EL (cell line): ENCODE results near the gene ATXN10.
"Not testable (repeated sequence)": the region's sequence is repeated elsewhere in the genome, so short reads cannot be mapped to it uniquely, and the experiment has no call there.

ENCODE experiments used
- DNase-seq: peaks from one replicate; pipeline ENCODE4 v3.0.0-alpha.2; 2016

ATXN10 gene

DNA sequence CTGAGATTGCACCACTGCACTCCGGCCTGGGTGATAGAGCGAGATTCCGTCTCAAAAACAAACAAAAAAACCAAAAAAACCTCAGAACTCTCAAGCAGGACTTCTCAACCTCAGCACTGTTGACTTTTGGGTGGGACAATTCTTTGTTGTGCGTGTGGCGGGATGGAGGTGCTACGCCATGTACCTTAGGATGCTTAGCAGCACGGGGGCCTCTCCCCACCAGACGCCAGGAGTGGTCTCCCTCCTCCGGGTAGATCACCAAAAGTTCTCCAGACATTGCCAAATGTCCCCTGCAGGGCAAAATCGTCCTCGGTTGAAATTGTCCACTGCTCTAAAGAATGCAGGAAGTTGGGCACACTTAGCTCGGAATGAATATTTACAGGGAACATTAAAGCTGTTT, 26.9 kb upstream of the ATXN10 start:
- DNase-seq: no peak

- DNase-seq: no peak
Measured at GRCh38 chr22:45645150-45645525, 26.5 kb upstream of the ATXN10 start.

DNA sequence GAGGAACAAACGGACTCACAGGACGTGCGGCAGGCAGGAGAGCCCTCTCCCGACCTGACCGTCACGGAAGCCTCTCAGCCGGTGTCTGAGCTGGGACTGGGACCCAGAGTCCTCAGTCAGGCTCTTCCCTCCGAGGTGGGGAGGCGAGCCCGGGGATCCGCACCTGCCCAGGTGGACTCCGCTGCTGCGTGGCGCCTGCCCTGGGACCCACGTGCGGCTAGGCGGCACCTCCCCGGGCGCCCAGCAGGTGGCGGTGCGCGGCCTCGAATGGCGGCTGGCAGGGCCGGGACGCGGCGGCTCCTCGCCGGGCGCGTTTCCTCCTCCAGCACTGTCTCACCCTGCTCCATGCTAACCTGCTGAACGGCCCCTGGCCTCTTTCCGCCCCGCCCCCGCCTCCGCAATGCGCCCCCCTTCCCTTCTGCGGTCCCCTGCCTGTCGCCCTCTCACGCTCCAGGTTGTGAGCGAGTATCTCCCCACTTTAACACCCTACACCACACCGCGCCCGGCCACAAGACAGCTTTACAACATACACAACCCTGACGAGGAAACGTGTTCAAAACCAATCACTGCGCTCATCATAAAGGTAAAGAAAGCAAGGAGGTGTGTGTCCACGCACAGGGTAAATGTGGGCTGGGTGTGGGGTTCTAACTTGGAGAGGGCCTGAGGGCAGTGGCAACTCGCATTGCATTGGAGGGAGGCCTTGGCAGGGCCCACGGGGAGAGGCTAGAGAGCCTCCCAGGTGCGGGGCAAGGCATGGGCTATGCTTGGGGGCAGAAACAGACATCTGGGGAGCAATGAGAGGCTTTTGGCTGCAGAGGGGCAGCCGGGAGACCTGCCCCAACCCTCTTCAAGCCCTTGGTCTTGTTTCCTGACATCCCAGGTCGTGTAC, 25.9 kb upstream of the ATXN10 start:
- peak; percentile 57 for DNase-seq

DNA sequence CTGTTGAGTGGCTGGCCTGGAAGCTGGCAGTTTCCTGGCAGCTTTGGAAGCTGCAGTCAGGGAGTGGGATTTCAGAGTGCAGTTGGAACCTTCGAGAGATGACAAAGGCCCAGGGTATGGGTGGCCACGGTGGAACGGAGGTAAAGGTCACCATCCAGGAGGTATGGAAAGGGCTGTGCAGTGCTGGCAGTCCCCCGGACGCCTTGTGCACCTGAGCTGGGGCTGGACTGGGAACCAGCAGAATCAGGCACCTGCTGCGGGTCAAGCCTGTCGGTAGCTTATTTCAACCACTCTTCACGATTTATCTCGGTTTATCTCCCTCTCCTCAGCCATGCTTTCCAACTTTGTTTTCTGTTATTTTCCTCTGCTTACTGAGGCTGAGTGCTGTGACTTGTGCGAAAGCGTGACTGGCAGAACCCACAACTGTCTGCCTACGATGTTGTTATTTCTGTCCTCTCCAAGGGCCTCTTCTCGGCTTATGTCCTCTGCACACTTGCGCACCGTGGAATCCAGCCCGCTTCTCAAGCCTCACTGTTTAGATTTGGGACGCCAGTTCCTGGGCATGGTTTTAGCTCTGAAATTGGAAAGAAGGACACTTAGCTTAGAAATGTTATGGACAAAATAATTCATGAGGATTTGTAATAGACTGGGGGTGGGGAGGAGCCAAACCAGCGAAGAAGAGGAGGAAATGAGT, 24.0 kb upstream of the ATXN10 start:
- no peak for DNase-seq

- DNase-seq: no peak
Measured at GRCh38 chr22:45648301-45649117, 23.1 kb upstream of the ATXN10 start.

DNA sequence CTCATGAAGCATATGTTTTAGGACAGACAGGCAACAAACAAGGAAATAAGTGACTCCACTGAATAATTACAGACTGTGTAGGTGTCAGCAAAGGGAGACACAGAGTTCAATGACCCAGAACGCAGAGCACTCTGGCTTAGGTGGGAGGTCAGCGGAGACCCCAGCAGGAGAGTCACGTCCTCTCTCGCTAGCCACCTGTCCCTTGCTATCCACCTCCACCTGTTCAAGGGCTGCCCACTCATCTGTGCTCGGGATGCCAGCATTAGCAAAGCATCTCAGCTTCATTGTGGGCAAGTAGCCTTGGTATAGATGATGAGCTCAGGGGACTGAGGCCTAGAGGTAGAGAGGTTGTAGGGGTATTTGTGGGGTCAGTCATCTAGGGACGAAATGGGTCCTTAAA, 21.8 kb upstream of the ATXN10 start:
- DNase-seq: no peak

GRCh38 chr22:45650721-45651120, 20.9 kb upstream of the ATXN10 start:
- DNase-seq: no peak

- DNase-seq: no peak
Measured at GRCh38 chr22:45651931-45652528, 19.6 kb upstream of the ATXN10 start.

DNA sequence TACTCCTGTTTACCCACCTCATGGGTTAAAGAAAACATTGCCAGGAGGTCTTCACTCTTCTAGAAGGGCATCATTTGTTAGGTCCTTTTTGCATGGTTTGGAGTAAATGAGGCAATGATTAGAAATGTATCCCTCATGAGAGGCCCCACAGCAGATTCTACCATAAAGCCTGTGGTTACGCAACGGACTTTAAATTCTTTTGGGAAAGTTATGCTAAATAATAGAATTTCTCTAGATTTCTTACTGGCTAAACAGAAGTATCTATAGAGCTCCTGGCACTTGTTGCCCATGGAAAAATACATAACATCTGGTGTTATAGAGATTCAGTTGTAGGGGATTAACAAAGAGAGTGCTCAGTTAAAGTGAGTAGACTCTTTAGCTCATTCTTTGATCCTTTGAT, 15.1 kb upstream of the ATXN10 start:
- no peak for DNase-seq

- DNase-seq: no peak
Measured at GRCh38 chr22:45657701-45658100, 13.9 kb upstream of the ATXN10 start.

DNA sequence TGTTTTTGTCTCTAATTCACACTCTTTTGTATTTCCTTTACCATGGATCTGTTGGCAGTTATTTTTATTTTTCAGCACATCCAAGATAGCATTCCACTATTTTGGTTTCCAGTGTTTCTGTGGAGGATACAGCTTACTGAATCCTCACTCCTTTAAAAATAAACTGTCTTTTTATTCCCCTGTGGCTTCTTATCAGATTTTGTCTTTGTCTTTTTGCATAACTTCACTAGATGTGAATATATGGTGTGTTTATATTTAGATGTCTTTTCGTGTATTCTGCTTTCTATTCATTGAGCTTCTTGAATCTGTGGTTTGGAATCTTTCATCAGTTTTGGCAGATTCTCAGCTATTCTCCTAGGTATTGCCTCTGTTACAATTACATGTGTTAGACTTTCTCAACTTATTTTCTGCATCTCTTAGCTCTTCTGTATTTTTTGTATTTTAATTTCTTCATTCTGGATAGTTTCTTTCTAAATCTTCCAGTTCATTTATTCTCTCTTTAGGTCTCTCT, 7.4 kb upstream of the ATXN10 start:
- no peak for DNase-seq

DNA sequence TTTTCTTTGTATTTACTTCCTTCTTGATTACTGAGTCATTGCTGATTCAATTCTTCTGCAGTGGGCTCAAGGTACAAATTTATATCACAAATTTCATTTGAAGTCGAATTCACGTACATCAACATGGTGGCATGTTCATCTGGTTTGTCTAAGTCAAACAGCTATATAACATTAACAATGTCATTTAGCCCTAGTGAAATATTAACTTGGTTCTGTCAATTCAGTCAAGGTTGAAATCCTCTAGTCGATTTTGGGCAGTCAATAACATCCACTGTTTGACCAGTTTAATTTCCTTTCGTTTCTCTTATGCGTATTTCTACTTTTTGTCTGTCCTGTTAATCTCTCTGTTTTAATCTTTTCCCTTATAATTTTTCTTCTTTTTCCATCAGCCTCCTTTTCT, 4.1 kb upstream of the ATXN10 start:
- DNase-seq: no peak

- DNase-seq: not testable (repeated sequence)
Measured at GRCh38 chr22:45670363-45670762, 1.3 kb upstream of the ATXN10 start.

GRCh38 chr22:45670981-45671782, 452 bp upstream of the ATXN10 start:
- no peak for DNase-seq

DNA sequence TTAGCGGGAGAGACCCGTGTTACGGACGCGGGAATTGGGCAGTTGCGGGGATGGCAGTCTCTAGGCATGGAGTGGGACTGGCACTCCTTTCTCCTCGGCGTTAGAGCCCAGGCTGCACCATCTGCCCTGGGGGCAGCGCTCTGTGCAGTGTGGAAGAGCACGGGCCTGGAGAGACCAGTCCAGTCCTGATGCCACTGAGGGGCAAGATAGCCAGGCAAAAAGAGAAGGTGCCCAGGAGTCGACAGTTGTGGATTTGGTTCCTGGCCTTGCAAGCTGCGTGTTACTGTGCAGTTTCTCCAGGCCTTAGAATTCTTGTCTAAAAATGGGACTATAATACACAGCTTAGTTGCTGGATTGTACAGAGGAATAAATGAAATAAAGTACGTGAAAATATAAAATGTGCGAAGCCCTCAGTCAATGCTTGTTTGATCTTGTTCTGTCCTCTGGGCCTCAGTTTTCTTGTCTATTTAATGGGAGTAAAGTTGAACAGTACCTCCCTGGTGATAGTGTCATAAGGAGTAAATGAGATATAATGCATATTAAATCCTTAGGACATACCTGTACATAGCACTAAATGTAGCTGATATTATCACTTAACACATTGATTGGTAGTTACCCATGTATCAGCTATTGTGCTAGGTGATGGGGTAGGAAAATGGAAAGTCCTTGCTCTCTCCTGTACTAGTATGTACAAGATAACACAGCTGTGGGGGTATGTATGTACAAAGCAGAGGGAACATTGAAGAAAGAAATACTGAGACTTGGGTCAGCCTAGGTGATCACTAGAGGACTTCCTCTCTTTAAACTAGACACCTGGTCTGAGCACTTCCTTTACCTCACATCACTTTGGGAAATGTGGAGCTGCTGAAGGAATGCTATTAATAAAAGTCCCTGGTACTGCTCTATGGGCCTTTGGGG, 1.2 kb downstream of the ATXN10 start:
- DNase-seq: peak; percentile 22

GRCh38 chr22:45673482-45674175, 2.0 kb downstream of the ATXN10 start:
- no peak for DNase-seq

- DNase-seq: no peak
Measured at GRCh38 chr22:45676024-45676423, 4.4 kb downstream of the ATXN10 start.

DNA sequence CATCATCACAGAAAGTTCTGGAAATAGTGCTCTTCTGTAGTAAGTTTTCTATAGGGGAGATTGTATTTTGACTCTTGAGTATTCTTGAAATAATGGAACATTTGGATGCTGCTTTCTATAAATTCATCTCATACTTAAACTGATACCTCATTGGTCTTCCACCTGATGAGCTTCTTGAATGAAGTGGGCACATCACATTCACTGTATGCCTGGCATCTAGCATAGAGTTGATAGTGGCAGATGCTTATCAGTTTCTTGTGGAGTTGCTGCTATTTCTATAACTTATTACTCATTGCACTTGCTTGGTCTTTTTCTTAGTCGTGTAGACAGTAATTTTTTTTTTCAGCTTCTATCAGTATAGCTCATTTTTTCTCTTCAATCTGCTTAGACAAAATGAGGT, 5.4 kb downstream of the ATXN10 start:
- DNase-seq: no peak

GRCh38 chr22:45678961-45679912, 7.6 kb downstream of the ATXN10 start:
- DNase-seq: peak; percentile 83
